OCI-LY1 (cell line): Measurements from ENCODE around the gene TEX38.

Source experiments
- H2AFZ ChIP-seq: fragments of 200-600 bp; sonication (generic), shearing (Covaris generic); 2 replicates; pipeline ENCODE4 v1.6.0; 2014; ENCODE audit warnings: antibody characterized with exemption, mild to moderate bottlenecking, low read length
- H3F3A ChIP-seq: fragments of 200-600 bp; sonication (generic), shearing (Covaris generic); 2 replicates; pipeline ENCODE4 v1.6.0; 2014; ENCODE audit warnings: mild to moderate bottlenecking, antibody characterized with exemption, low read length, moderate library complexity; ENCODE audit not compliant: insufficient read depth
- H3K27ac ChIP-seq: fragments of 200-600 bp; sonication (generic); 2 replicates; pipeline ENCODE4 v1.5.1; 2014; ENCODE audit warnings: low read length, mixed run types, mild to moderate bottlenecking, low read depth; ENCODE audit not compliant: poor library complexity, severe bottlenecking
- H3K27me3 ChIP-seq: fragments of 200-600 bp; sonication (generic); 2 replicates; pipeline ENCODE4 v1.6.0; 2014; ENCODE audit warnings: antibody characterized with exemption, mild to moderate bottlenecking, low read length, moderate library complexity; ENCODE audit not compliant: insufficient read depth
- H3K36me3 ChIP-seq: fragments of 200-600 bp; sonication (generic); 2 replicates; pipeline ENCODE4 v1.6.1; 2014; ENCODE audit warnings: mild to moderate bottlenecking, antibody characterized with exemption, low read length, moderate library complexity, mixed read lengths; ENCODE audit not compliant: insufficient read depth
- H3K4me1 ChIP-seq: fragments of 200-600 bp; sonication (generic); 2 replicates; pipeline ENCODE4 v1.5.1; 2014; ENCODE audit warnings: mild to moderate bottlenecking, low read length, moderate library complexity; ENCODE audit not compliant: insufficient read depth, severe bottlenecking
- H3K4me2 ChIP-seq: fragments of 200-600 bp; sonication (generic), shearing (Covaris generic); 2 replicates; pipeline ENCODE4 v1.6.1; 2014; ENCODE audit warnings: low read length
- H3K4me3 ChIP-seq: fragments of 200-600 bp; sonication (generic); 2 replicates; pipeline ENCODE4 v1.5.1; 2014; ENCODE audit warnings: low read length, low read depth, mild to moderate bottlenecking, mixed read lengths; ENCODE audit not compliant: poor library complexity, severe bottlenecking
- H3K79me2 ChIP-seq: fragments of 200-600 bp; shearing (Covaris generic); 2 replicates; pipeline ENCODE4 v1.6.1; 2016; ENCODE audit warnings: mixed run types, low read length, mixed read lengths; ENCODE audit not compliant: insufficient read depth
- H3K9ac ChIP-seq: fragments of 200-600 bp; sonication (generic), shearing (Covaris generic); 2 replicates; pipeline ENCODE4 v1.6.1; 2014; ENCODE audit warnings: mild to moderate bottlenecking, low read length, mixed read lengths
- H3K9me2 ChIP-seq: fragments of 200-600 bp; sonication (generic), shearing (Covaris generic); 2 replicates; pipeline ENCODE4 v1.6.1; 2014; ENCODE audit warnings: low read depth, mild to moderate bottlenecking, low read length, mixed read lengths
- H3K9me3 ChIP-seq: fragments of 200-600 bp; shearing (Covaris generic); 2 replicates; pipeline ENCODE4 v1.6.1; 2014; ENCODE audit warnings: low read length, mixed read lengths
- H4K20me1 ChIP-seq: fragments of 200-600 bp; sonication (generic), shearing (Covaris generic); 2 replicates; pipeline ENCODE4 v1.6.0; 2016; ENCODE audit warnings: mild to moderate bottlenecking, low read length; ENCODE audit not compliant: insufficient read depth
- CTCF ChIP-seq: fragments of 200-600 bp; sonication (generic), shearing (Covaris generic); IDR thresholded peaks from 2 replicates; pipeline ENCODE4 v1.5.1; 2017; ENCODE audit warnings: mild to moderate bottlenecking, antibody characterized with exemption, low read length, moderate library complexity, mixed read lengths
- EZH2 ChIP-seq: fragments of 200-600 bp; sonication (generic), shearing (Covaris generic); IDR thresholded peaks from 2 replicates; pipeline ENCODE4 v1.8.0; 2017; ENCODE audit warnings: borderline replicate concordance, mixed run types, mild to moderate bottlenecking, antibody characterized with exemption, low read length, moderate library complexity, mixed read lengths

TEX38 gene

GRCh38 chr1:46676531-46676930, 4.9 kb downstream of the TEX38 start:
- Histone ChIP-seq H3K9me3 (no peaks in the 10 kb centered on the region), H3K9ac (no peak overlapping the region), H4K20me1 (no peaks in the 10 kb centered on the region), H3K79me2 (no peaks in the 10 kb centered on the region), H3K36me3 (peaks cover 44% of the 10 kb centered on the region), H3K27ac (no peak overlapping the region), H3K9me2 (no peaks in the 10 kb centered on the region), H2AFZ (no peak overlapping the region), H3F3A (no peaks in the 10 kb centered on the region), H3K4me2 (no peak overlapping the region), H3K27me3 (no peaks in the 10 kb centered on the region), H3K4me3 (no peak overlapping the region), H3K4me1 (no peaks in the 10 kb centered on the region)
- TF ChIP-seq CTCF, result no peak

GRCh38 chr1:46677339-46677738, 5.7 kb downstream of the TEX38 start:
- H4K20me1 ChIP-seq, result no peaks in the 10 kb centered on the region
- no peaks in the 10 kb centered on the region for H3K9me3 ChIP-seq
- H3K4me2 ChIP-seq, result no peak overlapping the region
- no peaks in the 10 kb centered on the region for H3K9me2 ChIP-seq
- H3K4me1 ChIP-seq, result no peaks in the 10 kb centered on the region
- peaks cover 53% of the 10 kb centered on the region for H3K36me3 ChIP-seq
- no peak overlapping the region for H2AFZ ChIP-seq
- H3K27me3 ChIP-seq, result no peaks in the 10 kb centered on the region
- no peaks in the 10 kb centered on the region for H3K79me2 ChIP-seq
- H3K4me3 ChIP-seq, result no peak overlapping the region
- H3K9ac ChIP-seq, result no peak overlapping the region
- TF ChIP-seq EZH2, result no peak
- TF ChIP-seq CTCF, result no peak
- H3F3A ChIP-seq, result no peaks in the 10 kb centered on the region
- H3K27ac ChIP-seq, result no peak overlapping the region

DNA sequence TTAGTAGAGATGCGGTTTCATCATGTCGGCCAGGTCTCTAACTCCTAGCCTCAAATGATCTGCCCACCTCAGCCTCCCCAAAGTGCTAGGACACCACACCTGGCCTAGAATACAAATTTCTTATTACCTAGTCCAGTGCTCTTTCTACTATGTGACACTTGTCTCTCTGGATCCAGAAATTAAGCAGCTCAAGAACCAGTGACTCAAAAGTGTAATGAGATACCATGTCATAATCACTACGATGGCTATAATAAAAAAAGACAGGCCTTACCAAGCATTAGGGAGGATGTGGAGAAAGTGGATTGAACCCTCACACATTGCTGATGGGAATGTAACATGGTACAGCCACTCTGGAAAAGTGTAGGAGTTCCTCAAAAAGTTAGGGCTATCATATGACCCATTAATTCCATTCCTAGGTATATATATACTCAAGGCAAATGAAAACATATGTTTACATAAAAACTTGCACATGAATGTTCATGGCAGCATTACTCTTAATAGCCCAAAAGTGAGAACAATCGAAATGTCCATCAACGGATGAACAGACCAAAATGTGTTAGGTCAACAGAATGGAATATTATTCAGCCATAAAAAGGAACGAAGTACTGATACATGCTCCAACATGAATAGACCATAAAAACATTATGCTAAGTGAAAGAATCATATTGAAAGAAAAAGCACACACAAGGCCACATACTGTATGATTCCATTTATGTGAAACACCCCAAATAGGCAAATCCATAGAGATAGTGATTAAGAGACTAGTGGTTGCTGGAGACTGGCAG, 8.3 kb downstream of the TEX38 start:
- TF ChIP-seq EZH2, result no peak
- TF ChIP-seq CTCF, result no peak
- H3K4me3 ChIP-seq, result no peak overlapping the region
- H3K27me3 ChIP-seq, result no peaks in the 10 kb centered on the region
- H3K9me2 ChIP-seq, result no peaks in the 10 kb centered on the region
- no peaks in the 10 kb centered on the region for H3F3A ChIP-seq
- H3K79me2 ChIP-seq, result no peaks in the 10 kb centered on the region
- H2AFZ ChIP-seq, result no peak overlapping the region
- no peak overlapping the region for H3K4me2 ChIP-seq
- H3K9ac ChIP-seq, result no peak overlapping the region
- no peaks in the 10 kb centered on the region for H3K4me1 ChIP-seq
- H3K27ac ChIP-seq, result no peak overlapping the region
- no peaks in the 10 kb centered on the region for H3K9me3 ChIP-seq
- H4K20me1 ChIP-seq, result no peaks in the 10 kb centered on the region
- H3K36me3 ChIP-seq, result peaks cover 79% of the 10 kb centered on the region
